K562 (cell line): Measurements from ENCODE around the gene ZSCAN12. TPM values are rescaled to one million over a fixed set of nuclear protein-coding genes. Genes with fewer than 3 reads are reported as not detected.

Source experiments
- ATAC-seq: fragments of 200-7000 bp; cut with Tn5 transposase; 3 replicates; pipeline ENCODE4 v1.9.1; 2020; ENCODE audit warnings: moderate library complexity
- BruUV-seq: library from RNA; stranded (reverse); fragments of 400-500 nt; replicated peaks from 2 replicates; lab custom pipeline; 2021; lab: Mats Ljungman, UMichigan
- CTCF ChIA-PET: fragments of 300-600 bp; formaldehyde crosslinking; extraction: SDS; loops from one replicate; lab custom pipeline; 2021; ENCODE audit warnings: low intra/inter-chr PET ratio; lab: Yijun Ruan, JAX
- POLR2A ChIA-PET: fragments of 300-600, 350-650 bp; sonication (Branson Sonifier 250); formaldehyde crosslinking; extraction: SDS; loops from one replicate; lab custom pipeline; 2021; ENCODE audit warnings: antibody characterized with exemption, inconsistent platforms; lab: Yijun Ruan, JAX
- DNase-seq, 4 experiments: peaks; one replicate each; pipeline versions ENCODE4 v3.0.0 to v3.0.0-alpha.2; 2011 to 2018; ENCODE audit warnings: low spot score in 3 of 4, mixed read lengths in 3 of 4; ENCODE audit errors: extremely low read depth in 1 of 4
- FAIRE-seq: peaks from 2 replicates; lab custom pipeline; 2011; peaks lifted over from hg19 to GRCh38; lab: Jason Lieb, UNC
- H2AFZ ChIP-seq: 2 replicates; pipeline ENCODE4 v1.6.0; 2011; ENCODE audit warnings: low read depth, low read length, control low read depth, inconsistent platforms
- H3K27ac ChIP-seq: fragments of 200-600 bp; 3 replicates; pipeline ENCODE4 v1.8.0; 2011; ENCODE audit warnings: low read depth, mild to moderate bottlenecking, control low read depth, inconsistent platforms, low read length, moderate library complexity, mixed read lengths; ENCODE audit errors: extremely low read depth
- H3K27me3 ChIP-seq, 2 experiments: fragments of 300-600 bp in 1 of 2; 2 replicates in 1 of 2; 3 replicates in 1 of 2; pipeline versions ENCODE4 v1.6.0 to v1.8.0; 2011; ENCODE audit warnings: inconsistent platforms in 2 of 2, low read length in 2 of 2, mild to moderate bottlenecking in 1 of 2, mixed read lengths in 1 of 2, moderate library complexity in 1 of 2; ENCODE audit not compliant: control insufficient read depth in 2 of 2, insufficient read depth in 2 of 2
- H3K36me3 ChIP-seq: fragments of 300-600 bp; 3 replicates; pipeline ENCODE4 v1.8.0; 2011; ENCODE audit warnings: mild to moderate bottlenecking, low read length, inconsistent platforms; ENCODE audit not compliant: control insufficient read depth, insufficient read depth
- H3K4me1 ChIP-seq, 2 experiments: fragments of 200-600 bp in 1 of 2; replicated peaks in 1 of 2; 2 replicates in 1 of 2; 3 replicates in 1 of 2; pipeline versions ENCODE4 v1.5.1 to v1.8.0; 2011; ENCODE audit warnings: inconsistent platforms in 2 of 2, low read length in 2 of 2, mild to moderate bottlenecking in 1 of 2, mixed read lengths in 1 of 2, moderate library complexity in 1 of 2; ENCODE audit not compliant: control insufficient read depth in 2 of 2, insufficient read depth in 2 of 2
- H3K4me2 ChIP-seq: 2 replicates; pipeline ENCODE4 v1.6.1; 2011; ENCODE audit warnings: low read length, control low read depth, inconsistent platforms, mixed read lengths; ENCODE audit not compliant: insufficient read depth
- H3K4me3 ChIP-seq: fragments of 200-600 bp; sonication (generic), shearing (Covaris generic); 2 replicates; pipeline ENCODE4 v1.5.1; 2016; ENCODE audit warnings: control low read depth, inconsistent platforms
- H3K79me2 ChIP-seq: fragments of 200-600 bp; 3 replicates; pipeline ENCODE4 v1.8.0; 2011; ENCODE audit warnings: low read length, inconsistent platforms; ENCODE audit not compliant: control insufficient read depth, insufficient read depth
- H3K9ac ChIP-seq, 2 experiments: 2 replicates each; pipeline versions ENCODE4 v1.6.0 to v1.6.1; 2011; ENCODE audit warnings: low read depth in 2 of 2, low read length in 2 of 2, control low read depth in 1 of 2, inconsistent platforms in 1 of 2, mild to moderate bottlenecking in 1 of 2, mixed read lengths in 1 of 2; ENCODE audit not compliant: insufficient read depth in 1 of 2
- H3K9me1 ChIP-seq: one replicate; pipeline ENCODE4 v1.6.0; 2011; ENCODE audit warnings: inconsistent platforms, mild to moderate bottlenecking, low read length, moderate library complexity; ENCODE audit not compliant: control insufficient read depth, insufficient read depth
- H3K9me3 ChIP-seq: replicated peaks from 2 replicates; pipeline ENCODE4 v1.5.1; 2011; ENCODE audit warnings: low read depth, low read length, inconsistent platforms; ENCODE audit not compliant: control insufficient read depth, insufficient read depth
- H4K20me1 ChIP-seq: replicated peaks from 2 replicates; pipeline ENCODE4 v1.6.1; 2011; ENCODE audit warnings: low read length, inconsistent platforms, mixed read lengths; ENCODE audit not compliant: control insufficient read depth, insufficient read depth
- KLF6 ChIP-seq: fragments of 250-450 bp; sonication (Bioruptor Pico); IDR thresholded peaks from 2 replicates; pipeline ENCODE4 v1.4.0; 2020; ENCODE audit warnings: mild to moderate bottlenecking, moderate library complexity, borderline replicate concordance
- MIER1 ChIP-seq: fragments of 450-650 bp; IDR thresholded peaks from 2 replicates; pipeline ENCODE4 v1.6.1; 2016; ENCODE audit warnings: antibody characterized with exemption, mild to moderate bottlenecking, low read depth
- NR2C1 ChIP-seq, 2 experiments: fragments of 450-650 bp; IDR thresholded peaks; 2 replicates each; pipeline ENCODE4 v1.6.1; 2017; ENCODE audit warnings: mild to moderate bottlenecking in 2 of 2, antibody characterized with exemption in 1 of 2, inconsistent platforms in 1 of 2, missing compliant biosample characterization in 1 of 2, missing genetic modification characterization in 1 of 2
- PHB2 ChIP-seq: fragments of 450-650 bp; IDR thresholded peaks from 2 replicates; pipeline ENCODE4 v1.6.1; 2017; ENCODE audit warnings: low read depth
- POLR2AphosphoS2 ChIP-seq: IDR thresholded peaks from 2 replicates; pipeline ENCODE4 v1.6.1; 2012; ENCODE audit warnings: low read length, improper control_type of control experiment
- PPARD ChIP-seq: fragments of 250-450 bp; sonication (Bioruptor Pico); IDR thresholded peaks from 2 replicates; pipeline ENCODE4 v1.8.0; 2022; ENCODE audit warnings: inconsistent platforms, mild to moderate bottlenecking, moderate library complexity
- SAFB2 ChIP-seq: fragments of 200-400 bp; formaldehyde crosslinking; IDR thresholded peaks from 2 replicates; pipeline ENCODE4 v1.6.1; 2018; ENCODE audit warnings: borderline replicate concordance, low read length, low read depth, moderate library complexity; ENCODE audit not compliant: severe bottlenecking
- TFAM ChIP-seq: fragments of 250-450 bp; sonication (Bioruptor Pico); conservative IDR thresholded peaks from 2 replicates; pipeline ENCODE4 v1.5.0; 2021; ENCODE audit warnings: mild to moderate bottlenecking, moderate library complexity
- U2AF2 ChIP-seq: fragments of 200-400 bp; formaldehyde crosslinking; optimal IDR thresholded peaks from 2 replicates; pipeline ENCODE3; 2017; ENCODE audit warnings: low read depth, mild to moderate bottlenecking, low read length
- WGBS: fragments of 100-300 bp; shearing (Covaris generic); methylation state at CpG from one replicate; pipeline ENCODE4 v1.1.6; 2016; ENCODE audit warnings: low coverage, mixed read lengths; ENCODE audit not compliant: insufficient coverage; ENCODE audit errors: missing lambda C conversion rate; 5-methylcytosine and 5-hydroxymethylcytosine counted together
- in situ Hi-C: fragments of 300-500 bp; cut with MboI; formaldehyde crosslinking; loops from 4 replicates; pipeline ENCODE4 v1.15.0; 2018; ENCODE audit warnings: inconsistent platforms, mixed read lengths
- intact Hi-C: fragments of 100-400 bp; cut with micrococcal nuclease; formaldehyde crosslinking; loops from 2 replicates; pipeline ENCODE4 v1.14.2; 2022
- polyA plus RNA-seq, 8 experiments: library from polyadenylated mRNA; depleted of rRNA in 4 of 8; stranded (reverse) in 5 of 8; unstranded in 3 of 8; fragments of >200 nt; fragmentation: Nextera tagmentation in 2 of 8; fragmentation: Illumina TruSeq in 1 of 8; extraction: Ambion mirVana in 2 of 8; extraction: Trizol in 1 of 8; gene quantifications; 2 replicates each; pipeline versions ENCODE4 v1.2.1 to v1.2.3, GENCODE V29; 2011 to 2014; ENCODE audit warnings: inconsistent platforms in 1 of 8, missing spikeins in 1 of 8
- total RNA-seq, 7 experiments: library from RNA; depleted of rRNA in 6 of 7; stranded (reverse); fragments of >200 nt in 6 of 7; fragmentation: Illumina TruSeq in 2 of 7; extraction: Trizol in 2 of 7; gene quantifications; 2 replicates each; pipeline versions ENCODE4 v1.2.1 to v1.2.3, GENCODE V29; 2011 to 2021; ENCODE audit warnings: low replicate concordance in 1 of 7
- TF ChIP-seq, protein P1 (sequence below): sonication (generic); formaldehyde crosslinking; IDR thresholded peaks from 2 replicates; pipeline ENCODE4 v1.8.1; 2023; ENCODE audit warnings: mild to moderate bottlenecking, missing genetic modification reagents, moderate library complexity
- TF ChIP-seq, protein P2 (sequence below): sonication (generic); formaldehyde crosslinking; IDR thresholded peaks from 2 replicates; pipeline ENCODE4 v1.8.0; 2022; ENCODE audit warnings: mild to moderate bottlenecking, missing genetic modification reagents, borderline replicate concordance
- TF ChIP-seq, protein P3 (sequence below): fragments of 450-650 bp; IDR thresholded peaks from 2 replicates; pipeline ENCODE4 v1.6.1; 2016; ENCODE audit warnings: antibody characterized with exemption

The ZSCAN12 gene
- total and polyA plus RNA-seq, 9 of the 15 experiments (the other 6 are each of a cell fraction or from before 2014, with no cell fraction given): 2.5 to 19.6 (median 12.5) TPM

DNA sequence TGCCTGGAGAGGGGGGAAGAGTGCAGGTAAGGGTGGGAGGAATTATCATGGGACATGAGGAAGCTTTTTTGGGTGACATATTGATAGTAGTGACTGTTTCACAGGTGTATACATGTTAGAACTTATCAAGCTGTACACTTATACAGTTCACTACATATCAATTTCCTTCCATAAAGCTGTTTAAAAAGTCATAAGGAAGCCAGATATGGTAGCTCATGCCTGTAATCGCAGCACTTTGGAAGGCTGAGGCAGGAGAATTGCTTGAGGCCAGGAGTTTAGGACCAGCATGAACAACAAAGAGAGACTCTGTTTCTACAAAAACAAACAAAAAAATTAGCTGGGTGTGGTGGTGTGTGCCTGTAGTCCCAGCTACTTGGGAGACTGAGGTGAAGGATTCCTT, 21.7 kb downstream of the ZSCAN12 start:
- CTCF ChIA-PET: no interaction called here
- BruUV-seq: no TSS peak
- intact Hi-C loops: no loop called here
- POLR2A ChIA-PET: interaction anchor here (1.1 to 1.5 kb wide), 2 partner anchors 11 to 14 kb away, joined by 4 read pairs; no protein-coding TSS in a partner anchor
- H3K79me2 ChIP-seq: peaks cover 41% of the 10 kb centered on the region
- TF ChIP-seq PPARD (CRISPR knock-in tag) (no peak), PHB2 (no peak), SAFB2 (no peak), TFAM (CRISPR knock-in tag) (no peak), POLR2AphosphoS2 (no peak), U2AF2 (no peak), MIER1 (no peak), KLF6 (CRISPR knock-in tag) (no peak), NR2C1 (IDR thresholded peaks at IDR 0.05) (no peak), NR2C1 (tag; IDR thresholded peaks at IDR 0.05) (no peak)
- TF ChIP-seq, protein P1, sequence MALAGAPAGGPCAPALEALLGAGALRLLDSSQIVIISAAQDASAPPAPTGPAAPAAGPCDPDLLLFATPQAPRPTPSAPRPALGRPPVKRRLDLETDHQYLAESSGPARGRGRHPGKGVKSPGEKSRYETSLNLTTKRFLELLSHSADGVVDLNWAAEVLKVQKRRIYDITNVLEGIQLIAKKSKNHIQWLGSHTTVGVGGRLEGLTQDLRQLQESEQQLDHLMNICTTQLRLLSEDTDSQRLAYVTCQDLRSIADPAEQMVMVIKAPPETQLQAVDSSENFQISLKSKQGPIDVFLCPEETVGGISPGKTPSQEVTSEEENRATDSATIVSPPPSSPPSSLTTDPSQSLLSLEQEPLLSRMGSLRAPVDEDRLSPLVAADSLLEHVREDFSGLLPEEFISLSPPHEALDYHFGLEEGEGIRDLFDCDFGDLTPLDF: no peak
- TF ChIP-seq, protein P2, sequence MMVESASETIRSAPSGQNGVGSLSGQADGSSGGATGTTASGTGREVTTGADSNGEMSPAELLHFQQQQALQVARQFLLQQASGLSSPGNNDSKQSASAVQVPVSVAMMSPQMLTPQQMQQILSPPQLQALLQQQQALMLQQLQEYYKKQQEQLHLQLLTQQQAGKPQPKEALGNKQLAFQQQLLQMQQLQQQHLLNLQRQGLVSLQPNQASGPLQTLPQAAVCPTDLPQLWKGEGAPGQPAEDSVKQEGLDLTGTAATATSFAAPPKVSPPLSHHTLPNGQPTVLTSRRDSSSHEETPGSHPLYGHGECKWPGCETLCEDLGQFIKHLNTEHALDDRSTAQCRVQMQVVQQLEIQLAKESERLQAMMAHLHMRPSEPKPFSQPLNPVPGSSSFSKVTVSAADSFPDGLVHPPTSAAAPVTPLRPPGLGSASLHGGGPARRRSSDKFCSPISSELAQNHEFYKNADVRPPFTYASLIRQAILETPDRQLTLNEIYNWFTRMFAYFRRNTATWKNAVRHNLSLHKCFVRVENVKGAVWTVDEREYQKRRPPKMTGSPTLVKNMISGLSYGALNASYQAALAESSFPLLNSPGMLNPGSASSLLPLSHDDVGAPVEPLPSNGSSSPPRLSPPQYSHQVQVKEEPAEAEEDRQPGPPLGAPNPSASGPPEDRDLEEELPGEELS (CRISPR knock-in tag): no peak
- TF ChIP-seq, protein P3, sequence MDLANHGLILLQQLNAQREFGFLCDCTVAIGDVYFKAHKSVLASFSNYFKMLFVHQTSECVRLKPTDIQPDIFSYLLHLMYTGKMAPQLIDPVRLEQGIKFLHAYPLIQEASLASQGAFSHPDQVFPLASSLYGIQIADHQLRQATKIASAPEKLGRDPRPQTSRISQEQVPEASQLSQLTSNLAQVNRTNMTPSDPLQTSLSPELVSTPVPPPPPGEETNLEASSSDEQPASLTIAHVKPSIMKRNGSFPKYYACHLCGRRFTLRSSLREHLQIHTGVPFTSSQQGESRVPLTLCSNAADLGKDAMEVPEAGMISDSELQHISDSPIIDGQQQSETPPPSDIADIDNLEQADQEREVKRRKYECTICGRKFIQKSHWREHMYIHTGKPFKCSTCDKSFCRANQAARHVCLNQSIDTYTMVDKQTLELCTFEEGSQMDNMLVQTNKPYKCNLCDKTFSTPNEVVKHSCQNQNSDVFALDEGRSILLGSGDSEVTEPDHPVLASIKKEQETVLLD: no peak
- H3K36me3 ChIP-seq: peaks cover 68% of the 10 kb centered on the region
- H3K9ac ChIP-seq: no peak overlapping the region
- 100% methylated on average over 1 of the region's 1 CpG for WGBS
- ATAC-seq (no peak), FAIRE-seq (no peak), DNase-seq (no peak)
- H3K4me3 ChIP-seq: no peak overlapping the region
- peaks cover 18% of the 10 kb centered on the region for H3K9me3 ChIP-seq
- no peaks in the 10 kb centered on the region for H3K27me3 ChIP-seq
- no peak overlapping the region for H2AFZ ChIP-seq
- H3K4me1 ChIP-seq: peaks cover 0 to 5% of the 10 kb centered on the region in 2 experiments; a peak in 1 of 5 replicates
- no peak overlapping the region for H3K27ac ChIP-seq
- no peak overlapping the region for H3K4me2 ChIP-seq
- no peaks in the 10 kb centered on the region for H4K20me1 ChIP-seq
- no peaks in the 10 kb centered on the region for H3K9me1 ChIP-seq
- in situ Hi-C loops: no loop called here
